ENCODE results near the gene SEC24D.
A peak's percentile ranks its signal among the peaks of the same experiment; 100 is the strongest.

The SEC24D gene

DNA sequence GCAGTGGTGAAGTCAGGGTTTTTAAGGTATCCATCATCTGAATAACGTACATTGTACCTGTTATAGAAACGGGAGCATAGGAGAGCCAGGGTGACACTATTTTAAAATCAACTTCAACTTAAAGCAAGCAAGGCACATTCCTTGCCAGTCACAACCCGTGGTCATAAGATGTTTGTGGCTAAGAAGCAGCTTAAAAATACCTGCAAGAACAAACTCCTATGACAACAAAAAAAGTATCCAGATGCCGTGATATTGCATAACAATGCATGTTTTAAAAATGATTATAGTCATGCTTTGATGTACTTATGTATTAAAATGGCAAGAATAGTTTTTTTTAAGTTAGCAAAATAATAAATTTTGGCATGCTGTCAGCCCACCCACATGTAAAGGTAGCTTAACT, 36.3 kb upstream of the SEC24D start:
- H3K27ac ChIP-seq: no peak overlapping the region
- TF ChIP-seq, protein P1, sequence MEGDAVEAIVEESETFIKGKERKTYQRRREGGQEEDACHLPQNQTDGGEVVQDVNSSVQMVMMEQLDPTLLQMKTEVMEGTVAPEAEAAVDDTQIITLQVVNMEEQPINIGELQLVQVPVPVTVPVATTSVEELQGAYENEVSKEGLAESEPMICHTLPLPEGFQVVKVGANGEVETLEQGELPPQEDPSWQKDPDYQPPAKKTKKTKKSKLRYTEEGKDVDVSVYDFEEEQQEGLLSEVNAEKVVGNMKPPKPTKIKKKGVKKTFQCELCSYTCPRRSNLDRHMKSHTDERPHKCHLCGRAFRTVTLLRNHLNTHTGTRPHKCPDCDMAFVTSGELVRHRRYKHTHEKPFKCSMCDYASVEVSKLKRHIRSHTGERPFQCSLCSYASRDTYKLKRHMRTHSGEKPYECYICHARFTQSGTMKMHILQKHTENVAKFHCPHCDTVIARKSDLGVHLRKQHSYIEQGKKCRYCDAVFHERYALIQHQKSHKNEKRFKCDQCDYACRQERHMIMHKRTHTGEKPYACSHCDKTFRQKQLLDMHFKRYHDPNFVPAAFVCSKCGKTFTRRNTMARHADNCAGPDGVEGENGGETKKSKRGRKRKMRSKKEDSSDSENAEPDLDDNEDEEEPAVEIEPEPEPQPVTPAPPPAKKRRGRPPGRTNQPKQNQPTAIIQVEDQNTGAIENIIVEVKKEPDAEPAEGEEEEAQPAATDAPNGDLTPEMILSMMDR (IDR thresholded peaks at IDR 0.05): no peak
- no peak for TF ChIP-seq ZFX (IDR thresholded peaks at IDR 0.05; ENCODE audit: borderline replicate concordance)

DNA sequence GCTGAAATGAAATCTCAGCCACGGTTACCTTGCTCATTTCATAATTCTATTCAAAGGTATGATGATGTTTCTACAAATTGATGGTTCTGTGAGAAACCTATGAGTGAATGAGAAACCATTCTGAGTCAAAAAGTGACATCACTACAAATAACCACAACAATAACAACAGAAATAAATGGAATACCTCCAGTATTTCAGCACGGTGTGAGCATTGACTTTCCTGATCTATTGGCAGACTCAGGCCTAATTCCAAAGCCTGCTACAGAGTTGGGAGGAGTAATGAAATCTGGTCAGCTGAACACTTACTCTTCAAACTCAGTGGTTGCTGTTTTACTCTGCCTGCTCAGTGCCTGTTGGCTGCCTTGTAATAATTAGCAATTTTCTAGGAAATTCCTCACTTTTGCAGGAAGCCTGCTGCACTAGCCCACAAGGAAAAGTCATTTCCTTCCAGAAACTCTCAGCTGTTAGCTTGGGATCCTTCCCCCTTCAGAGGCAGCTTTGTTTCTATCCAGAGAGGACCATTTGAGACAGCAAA, 33.9 kb upstream of the SEC24D start:
- TF ChIP-seq, protein P1 (IDR thresholded peaks at IDR 0.05): no peak
- TF ChIP-seq ZFX (IDR thresholded peaks at IDR 0.05; ENCODE audit: borderline replicate concordance): no peak
- H3K27ac ChIP-seq: no peak overlapping the region

DNA sequence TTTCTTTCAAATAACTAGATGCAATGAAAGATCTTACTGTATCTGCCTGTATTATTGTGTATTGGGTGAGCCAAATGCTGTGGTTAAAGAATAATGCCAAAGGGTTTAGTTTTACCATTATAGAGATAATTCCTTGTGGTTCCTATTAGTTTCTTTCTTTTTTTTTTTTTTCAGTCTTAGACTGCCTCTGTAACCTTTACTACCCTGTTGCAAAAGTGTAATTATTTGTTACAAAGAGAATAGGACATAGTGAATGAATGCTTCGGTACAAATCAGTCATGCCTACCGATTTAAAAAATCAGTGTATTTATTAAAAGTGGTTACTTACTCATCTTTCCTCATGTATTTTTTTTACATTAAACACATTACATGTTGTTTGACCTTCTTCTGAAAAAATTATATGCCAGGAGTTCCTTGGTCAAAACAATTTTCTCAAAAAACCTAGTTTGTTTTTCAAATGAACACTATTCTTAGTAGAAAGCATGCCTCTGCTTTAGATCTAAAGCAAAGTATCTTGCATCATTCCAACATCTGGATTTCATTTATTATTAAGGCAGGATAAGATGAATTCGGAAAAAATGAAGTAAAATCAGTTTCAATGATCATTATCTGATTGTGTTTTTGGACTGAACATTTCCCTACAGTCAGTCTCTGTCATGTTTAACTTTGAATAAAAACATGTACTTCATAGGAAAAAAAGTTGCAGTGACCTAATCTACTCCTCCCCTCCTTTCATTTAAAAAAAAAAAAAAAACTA, 31.6 kb upstream of the SEC24D start:
- TF ChIP-seq, protein P1 (IDR thresholded peaks at IDR 0.05): no peak
- TF ChIP-seq ZFX (IDR thresholded peaks at IDR 0.05; ENCODE audit: borderline replicate concordance): no peak
- no peak overlapping the region for H3K27ac ChIP-seq

DNA sequence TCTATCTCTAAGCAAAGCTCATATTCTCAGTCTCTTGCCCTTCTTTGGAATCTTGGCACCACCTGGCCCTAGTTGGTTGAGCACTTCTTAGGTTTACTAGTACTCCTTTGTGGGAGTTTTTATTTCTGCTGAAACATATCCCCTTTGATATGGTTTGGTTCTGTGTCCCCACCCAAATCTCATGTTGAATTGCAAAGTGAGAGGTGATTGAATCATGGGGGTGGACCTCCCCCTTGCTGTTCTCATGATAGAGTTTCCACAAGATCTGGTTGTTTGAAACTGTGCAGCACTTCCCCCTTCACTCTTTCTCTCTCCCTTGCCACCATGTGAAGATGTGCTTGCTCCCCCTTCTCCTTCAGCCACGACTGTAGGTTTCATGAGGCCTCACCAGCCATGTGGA, 30.5 kb upstream of the SEC24D start:
- H3K27ac ChIP-seq: no peak overlapping the region
- TF ChIP-seq ZFX (IDR thresholded peaks at IDR 0.05; ENCODE audit: borderline replicate concordance): no peak
- TF ChIP-seq, protein P1 (IDR thresholded peaks at IDR 0.05): no peak

DNA sequence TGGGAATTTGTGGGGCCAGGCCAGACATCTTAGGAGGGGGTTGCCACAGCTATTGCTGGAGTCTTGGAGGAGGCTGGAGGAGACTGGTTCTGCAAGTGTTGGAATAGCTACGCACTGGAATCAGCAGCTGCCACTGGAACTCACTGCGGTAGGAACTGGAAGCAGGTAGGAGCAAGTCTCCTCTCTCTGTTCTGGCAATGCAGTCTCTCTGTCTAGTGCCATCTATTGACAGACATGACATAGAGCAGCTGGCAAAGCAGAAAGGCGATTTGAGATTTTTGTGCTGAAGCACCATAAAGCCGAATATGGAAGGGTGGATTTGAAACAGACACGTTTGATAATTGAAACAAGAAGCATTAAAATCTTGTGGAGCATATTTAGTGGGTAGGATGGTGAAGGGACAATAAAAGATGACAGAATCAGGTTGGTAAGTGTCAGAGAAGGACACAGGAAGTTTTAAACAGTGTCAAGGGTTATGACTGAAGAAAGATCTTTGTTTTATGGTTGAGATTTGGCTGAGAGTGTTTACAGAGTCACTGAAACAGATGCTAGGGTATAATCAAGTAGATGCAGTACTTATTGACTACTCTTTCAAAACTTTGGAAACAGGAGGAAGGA, 29.3 kb upstream of the SEC24D start:
- TF ChIP-seq ZFX (IDR thresholded peaks at IDR 0.05; ENCODE audit: borderline replicate concordance): no peak
- TF ChIP-seq, protein P1 (IDR thresholded peaks at IDR 0.05): peak; percentile 91
- H3K27ac ChIP-seq: no peak overlapping the region

DNA sequence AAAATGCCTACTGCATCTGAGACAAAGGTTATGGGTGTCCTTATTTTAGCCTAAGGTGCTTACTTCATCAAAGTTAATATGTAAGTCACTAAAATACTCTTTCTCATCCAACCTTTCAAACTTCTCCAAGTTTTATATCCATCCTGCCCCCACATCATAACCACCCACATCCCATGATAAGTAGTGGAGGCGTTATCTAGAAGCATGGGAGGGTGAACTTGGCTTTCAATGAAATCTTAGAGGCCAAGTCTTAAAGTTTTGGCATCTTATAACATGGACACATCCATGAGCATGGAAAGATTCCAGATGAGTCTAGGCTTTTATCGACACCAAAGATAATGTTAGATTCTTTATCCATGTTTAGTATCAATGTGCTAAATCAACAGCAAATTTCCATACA, 22.9 kb upstream of the SEC24D start:
- no peak overlapping the region for H3K27ac ChIP-seq
- TF ChIP-seq, protein P1 (IDR thresholded peaks at IDR 0.05): no peak
- TF ChIP-seq ZFX (IDR thresholded peaks at IDR 0.05; ENCODE audit: borderline replicate concordance): no peak

DNA sequence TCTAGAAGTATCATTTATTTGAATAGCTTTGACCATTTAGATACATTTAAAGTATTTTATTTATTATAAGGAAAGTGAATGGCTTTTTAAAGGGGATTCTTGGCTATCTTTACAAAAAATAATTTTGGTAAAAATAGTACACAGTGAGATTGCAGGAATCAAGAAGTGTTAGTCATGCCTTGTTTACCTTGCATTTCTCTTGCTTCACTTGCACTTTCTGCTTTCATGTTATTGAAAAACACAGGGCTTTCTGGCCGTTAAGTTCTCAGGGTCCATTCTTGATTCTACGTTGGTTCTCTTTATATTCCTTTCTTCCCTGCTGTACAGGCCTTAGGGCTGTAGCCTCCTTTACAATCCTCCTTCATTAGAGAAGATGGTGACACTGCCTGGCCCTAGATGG, 21.8 kb upstream of the SEC24D start:
- TF ChIP-seq, protein P1 (IDR thresholded peaks at IDR 0.05): no peak
- no peak for TF ChIP-seq ZFX (IDR thresholded peaks at IDR 0.05; ENCODE audit: borderline replicate concordance)
- H3K27ac ChIP-seq: no peak overlapping the region
